IMR-90 (cell line): ENCODE measurements around the gene CDK8. TPM values are rescaled to one million over a fixed set of nuclear protein-coding genes. Genes with fewer than 3 reads are reported as not detected.
A peak's percentile ranks its signal among the peaks of the same experiment; 100 is the strongest.

Experiments
- ATAC-seq: fragments of 200-7000 bp; cut with Tn5 transposase; 2 replicates; pipeline ENCODE4 v1.9.1; 2020; ENCODE audit warnings: low read depth, mild to moderate bottlenecking, moderate library complexity
- Bru-seq: library from RNA; stranded (reverse); fragments of 400-500 nt; gene quantifications from one replicate; lab custom pipeline; 2021; lab: Mats Ljungman, UMichigan
- BruChase-seq, 2 experiments: library from RNA; stranded (reverse); fragments of 400-500 nt; gene quantifications; one replicate each; lab custom pipeline; 2021; lab: Mats Ljungman, UMichigan
- BruUV-seq: library from RNA; stranded (reverse); fragments of 400-500 nt; replicated peaks from 2 replicates; lab custom pipeline; 2021; lab: Mats Ljungman, UMichigan
- CTCF ChIA-PET: fragments of 300-600 bp; formaldehyde crosslinking; extraction: SDS; loops from one replicate; lab custom pipeline; 2021; ENCODE audit warnings: antibody characterized with exemption; lab: Yijun Ruan, JAX
- POLR2A ChIA-PET: fragments of 300-600 bp; sonication (Branson Sonifier 250); formaldehyde crosslinking; loops from one replicate; lab custom pipeline; 2022; ENCODE audit warnings: antibody characterized with exemption; ENCODE audit not compliant: unreplicated experiment; lab: Charles Lee
- DNase-seq: peaks from one replicate; pipeline ENCODE4 v3.0.0; 2013
- H2AFZ ChIP-seq: replicated peaks from 2 replicates; pipeline ENCODE3; 2013; ENCODE audit warnings: low read length, mild to moderate bottlenecking; ENCODE audit not compliant: poor library complexity
- H2AK5ac ChIP-seq: 2 replicates; pipeline ENCODE4 v1.6.1; 2013; ENCODE audit warnings: low read depth, low read length, inconsistent platforms
- H2AK9ac ChIP-seq: replicated peaks from 2 replicates; pipeline ENCODE3; 2013; ENCODE audit warnings: mild to moderate bottlenecking, low read depth, low read length, moderate library complexity; ENCODE audit not compliant: poor library complexity
- H2BK120ac ChIP-seq: 2 replicates; pipeline ENCODE4 v1.6.1; 2013; ENCODE audit warnings: low read depth, low read length, inconsistent platforms
- H2BK15ac ChIP-seq: 3 replicates; pipeline ENCODE4 v1.6.1; 2013; ENCODE audit warnings: low read depth, low read length, inconsistent platforms
- H2BK20ac ChIP-seq: 2 replicates; pipeline ENCODE4 v1.6.1; 2013; ENCODE audit warnings: low read depth, mild to moderate bottlenecking, inconsistent platforms, low read length, moderate library complexity
- H2BK5ac ChIP-seq: 2 replicates; pipeline ENCODE4 v1.6.1; 2013; ENCODE audit warnings: mild to moderate bottlenecking, low read depth, low read length, inconsistent platforms; ENCODE audit not compliant: poor library complexity, severe bottlenecking
- H3K14ac ChIP-seq: replicated peaks from 2 replicates; pipeline ENCODE4 v1.6.1; 2013; ENCODE audit warnings: low read depth, low read length, inconsistent platforms
- H3K18ac ChIP-seq: 2 replicates; pipeline ENCODE4 v1.6.1; 2013; ENCODE audit warnings: low read depth, low read length, control low read depth
- H3K23ac ChIP-seq: 2 replicates; pipeline ENCODE4 v1.6.1; 2013; ENCODE audit warnings: low read depth, low read length, inconsistent platforms
- H3K27ac ChIP-seq: 2 replicates; pipeline ENCODE4 v1.5.1; 2013; ENCODE audit warnings: mild to moderate bottlenecking, control low read depth, low read length; ENCODE audit not compliant: insufficient read depth
- H3K27me3 ChIP-seq: 2 replicates; pipeline ENCODE4 v1.6.1; 2013; ENCODE audit warnings: low read length; ENCODE audit not compliant: control insufficient read depth, insufficient read depth
- H3K36me3 ChIP-seq: 2 replicates; pipeline ENCODE4 v1.6.1; 2013; ENCODE audit warnings: low read length, mixed read lengths; ENCODE audit not compliant: control insufficient read depth, insufficient read depth
- H3K4ac ChIP-seq: 2 replicates; pipeline ENCODE4 v1.6.1; 2013; ENCODE audit warnings: low read depth, low read length, inconsistent platforms
- H3K4me1 ChIP-seq: 2 replicates; pipeline ENCODE4 v1.6.1; 2013; ENCODE audit warnings: low read length, mixed read lengths; ENCODE audit not compliant: control insufficient read depth, insufficient read depth
- H3K4me2 ChIP-seq: 2 replicates; pipeline ENCODE4 v1.6.1; 2013; ENCODE audit warnings: low read depth, mild to moderate bottlenecking, control low read depth, low read length, moderate library complexity
- H3K4me3 ChIP-seq: 2 replicates; pipeline ENCODE4 v1.5.1; 2013; ENCODE audit warnings: low read depth, mild to moderate bottlenecking, control low read depth, low read length, moderate library complexity; ENCODE audit not compliant: insufficient read depth
- H3K56ac ChIP-seq: 2 replicates; pipeline ENCODE4 v1.6.1; 2013; ENCODE audit warnings: low read length, inconsistent platforms; ENCODE audit not compliant: insufficient read depth; ENCODE audit errors: extremely low read depth
- H3K79me1 ChIP-seq, 2 experiments: 2 replicates each; pipeline ENCODE4 v1.6.1; 2013; ENCODE audit warnings: low read length in 2 of 2, inconsistent platforms in 1 of 2, low read depth in 1 of 2
- H3K9ac ChIP-seq: 2 replicates; pipeline ENCODE4 v1.6.1; 2013; ENCODE audit warnings: low read depth, low read length, control low read depth
- H3K9me1 ChIP-seq: 2 replicates; pipeline ENCODE4 v1.6.1; 2013; ENCODE audit warnings: low read length, inconsistent platforms; ENCODE audit not compliant: insufficient read depth
- H3K9me3 ChIP-seq: 2 replicates; pipeline ENCODE4 v1.6.1; 2013; ENCODE audit warnings: low read length; ENCODE audit not compliant: control insufficient read depth, insufficient read depth
- H4K20me1 ChIP-seq: 2 replicates; pipeline ENCODE4 v1.6.1; 2013; ENCODE audit warnings: low read length, inconsistent platforms; ENCODE audit not compliant: insufficient read depth
- H4K5ac ChIP-seq: 2 replicates; pipeline ENCODE4 v1.6.1; 2013; ENCODE audit warnings: mild to moderate bottlenecking, low read depth, low read length, control low read depth
- H4K8ac ChIP-seq, 2 experiments: 2 replicates each; pipeline ENCODE4 v1.6.1; 2013; ENCODE audit warnings: low read depth in 2 of 2, low read length in 2 of 2, control low read depth in 1 of 2, inconsistent platforms in 1 of 2
- H4K91ac ChIP-seq: 2 replicates; pipeline ENCODE4 v1.6.1; 2013; ENCODE audit warnings: low read depth, low read length, inconsistent platforms; ENCODE audit not compliant: insufficient read depth
- CEBPB ChIP-seq: IDR thresholded peaks from 2 replicates; pipeline ENCODE4 v1.6.1; 2012; ENCODE audit warnings: low read depth, low read length, improper control_type of control experiment
- CHD1 ChIP-seq: IDR thresholded peaks from 2 replicates; pipeline ENCODE4 v1.6.1; 2012; ENCODE audit warnings: low read depth, low read length, improper control_type of control experiment
- FOS ChIP-seq: fragments of 150-350 bp; IDR thresholded peaks from 2 replicates; pipeline ENCODE4 v1.6.1; 2016; ENCODE audit warnings: low read depth, low read length
- MAFK ChIP-seq: IDR thresholded peaks from 2 replicates; pipeline ENCODE4 v1.6.1; 2012; ENCODE audit warnings: low read depth, low read length, improper control_type of control experiment
- MAZ ChIP-seq: IDR thresholded peaks from 2 replicates; pipeline ENCODE4 v1.6.1; 2012; ENCODE audit warnings: low read depth, mild to moderate bottlenecking, low read length, improper control_type of control experiment, moderate library complexity, borderline replicate concordance
- MXI1 ChIP-seq: IDR thresholded peaks from 2 replicates; pipeline ENCODE4 v1.6.1; 2012; ENCODE audit warnings: low read depth, mild to moderate bottlenecking, low read length, moderate library complexity, borderline replicate concordance
- NFE2L2 ChIP-seq: fragments of 150-350 bp; IDR thresholded peaks from 2 replicates; pipeline ENCODE4 v1.6.1; 2016; ENCODE audit warnings: low read depth, mild to moderate bottlenecking, low read length
- POLR2A ChIP-seq: IDR thresholded peaks from 2 replicates; pipeline ENCODE4 v1.6.1; 2012; ENCODE audit warnings: mild to moderate bottlenecking, low read depth, low read length
- SMC3 ChIP-seq: fragments of 150-350 bp; IDR thresholded peaks from 2 replicates; pipeline ENCODE4 v1.6.1; 2016; ENCODE audit warnings: low read depth, mild to moderate bottlenecking, antibody characterized with exemption, low read length, moderate library complexity
- WGBS, 2 experiments: methylation state at CpG; one replicate each; pipeline versions ENCODE4 v1.1.5 to v1.1.7; 2013; ENCODE audit warnings: missing lambda C conversion rate in 2 of 2; ENCODE audit not compliant: insufficient read length in 1 of 2; ENCODE audit errors: extremely low coverage in 2 of 2; 5-methylcytosine and 5-hydroxymethylcytosine counted together
- dilution Hi-C: fragments of 300-500 bp; cut with HindIII; formaldehyde crosslinking; loops from one replicate; pipeline ENCODE4 v1.14.3; 2018; ENCODE audit warnings: low sequenced_read_pairs; ENCODE audit not compliant: unreplicated experiment
- in situ Hi-C: fragments of 300-500 bp; cut with MboI; formaldehyde crosslinking; loops from 3 replicates; pipeline ENCODE4 v1.14.3; 2019; ENCODE audit warnings: low sequenced_read_pairs, inconsistent platforms, mixed read lengths
- intact Hi-C: fragments of 100-400 bp; cut with micrococcal nuclease; formaldehyde crosslinking; loops from 2 replicates; pipeline ENCODE4 v1.10.0; 2022
- long read RNA-seq: library from polyadenylated mRNA; unstranded; transcript quantifications from one replicate; pipeline ENCODE4 v2.0.0, GENCODE V29; 2021; ENCODE audit not compliant: unreplicated experiment
- polyA plus RNA-seq, 3 experiments: library from polyadenylated mRNA; depleted of rRNA; stranded (reverse); fragments of >200 nt; gene quantifications; 2 replicates each; pipeline ENCODE4 v1.2.3, GENCODE V29; 2012; ENCODE audit warnings: low replicate concordance in 1 of 3
- total RNA-seq: library from RNA; depleted of rRNA; stranded (reverse); fragments of >200 nt; gene quantifications from 2 replicates; pipeline ENCODE4 v1.2.3, GENCODE V29; 2012; rRNA removed
- TF ChIP-seq, protein P1 (sequence below): fragments of 150-350 bp; IDR thresholded peaks from 2 replicates; pipeline ENCODE4 v1.6.1; 2017; ENCODE audit warnings: mild to moderate bottlenecking, antibody characterized with exemption, low read length, low read depth

CDK8 gene
- total RNA-seq (19.0 and 21.9 TPM in 2 replicates), polyA plus RNA-seq (2012; rRNA removed) (13.5 and 15.4 TPM in 2 replicates), Bru-seq, nascent RNA (percentile 80 among the genes with signal in this experiment), BruChase-seq, experiment 1, labeled RNA remaining after a 6-hour chase (percentile 77 among the genes with signal in this experiment), BruChase-seq, experiment 2, labeled RNA remaining after a 2-hour chase (percentile 83 among the genes with signal in this experiment)
- 4.7 TPM in 2 replicates for polyA plus RNA-seq (2012; cell fraction: cytosol; rRNA removed)
- polyA plus RNA-seq (2012; cell fraction: nucleus; rRNA removed; ENCODE audit: low replicate concordance), result 11.9 and 24.7 TPM in 2 replicates
- long read RNA-seq, transcript CDK8-201 (13 exons, 3,055 nt), result major isoform, 16 of 26 reads
- long read RNA-seq, partial matches to known transcripts, result 3 of 26 reads
- long read RNA-seq, other reads (novel, unspliced or antisense), result 7 of 26 reads

DNA sequence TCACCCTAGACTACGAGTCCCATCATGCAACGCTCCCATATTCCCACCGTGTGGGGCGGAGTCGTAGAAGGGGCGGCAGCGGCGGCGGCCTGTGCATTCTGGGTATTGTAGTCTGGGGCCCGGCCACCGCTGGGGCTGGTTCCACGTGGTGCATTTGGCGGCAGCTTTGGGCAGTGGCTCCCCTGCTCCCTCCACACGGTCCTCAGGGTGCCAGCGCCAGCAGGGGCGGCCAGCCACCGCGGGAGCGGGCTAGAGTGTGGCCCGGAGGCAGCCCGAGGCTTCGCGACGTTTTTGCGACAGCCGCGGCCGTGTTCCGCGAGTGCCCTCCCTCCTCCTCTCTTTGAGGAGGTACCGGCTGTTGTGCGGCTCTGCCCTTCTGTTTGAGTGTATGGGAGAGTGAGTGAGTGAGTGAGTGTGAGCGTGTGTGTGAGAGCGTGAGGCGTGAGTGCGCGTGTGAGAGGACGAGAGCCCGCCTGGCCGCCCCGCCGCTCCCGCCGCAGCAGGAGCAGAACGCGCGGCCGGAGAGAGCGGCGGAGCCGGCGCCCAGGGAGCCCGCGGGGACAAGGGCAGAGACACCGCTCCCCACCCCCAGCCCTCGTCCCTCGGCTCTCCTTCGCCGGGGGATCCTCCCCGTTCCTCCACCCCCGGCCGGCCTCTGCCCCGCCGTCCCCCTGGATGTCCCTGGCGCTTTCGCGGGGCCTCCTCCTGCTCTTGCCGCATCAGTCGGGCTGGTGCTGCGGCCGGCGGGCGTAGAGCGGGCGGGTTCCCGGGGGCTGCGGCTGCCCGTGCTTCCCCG is at the start of gene CDK8:
Gene CDK8 (plus strand): TSS at position 343 of the 796 bp plus-strand sequence. CDS start 513 bp downstream, outside the sequence.
- Histone ChIP-seq H3K14ac (peak within 1 kb of the TSS; percentile 77), H3K27me3 (no peaks in the 10 kb centered on the region), H2BK15ac (no peak within 1 kb of the TSS; the same call in 2 of the 3 replicates), H3K4ac (peak within 1 kb of the TSS; percentile 93), H2AK9ac (peak within 1 kb of the TSS; percentile 94), H3K4me3 (peak within 1 kb of the TSS; percentile 82), H3K9me1 (peaks cover 5% of the 10 kb centered on the region; the same call in 1 of the 2 replicates), H2AK5ac (no peak within 1 kb of the TSS), H4K5ac (peak within 1 kb of the TSS; percentile 91; the same call in 1 of the 2 replicates), H3K27ac (peak within 1 kb of the TSS; percentile 98), H3K4me2 (peak within 1 kb of the TSS; percentile 99), H2AFZ (peak within 1 kb of the TSS; percentile 99), H3K79me1 (peaks cover 3 to 12% of the 10 kb centered on the region in 2 experiments; a peak in 3 of 4 replicates), H2BK5ac (peak within 1 kb of the TSS; percentile 96), H3K9ac (peak within 1 kb of the TSS; percentile 91), H3K18ac (peak within 1 kb of the TSS; percentile 94; the same call in 1 of the 2 replicates), H3K36me3 (no peaks in the 10 kb centered on the region), H2BK20ac (no peak within 1 kb of the TSS), H4K20me1 (peaks cover 13% of the 10 kb centered on the region; the same call in 1 of the 2 replicates), H4K8ac (peak within 1 kb of the TSS; percentile 49 to 98), H3K56ac (peak within 1 kb of the TSS; percentile 74), H2BK120ac (peak within 1 kb of the TSS; percentile 94), H3K4me1 (no peaks in the 10 kb centered on the region), H3K23ac (peak within 1 kb of the TSS; percentile 82), H4K91ac (peak within 1 kb of the TSS; percentile 90; the same call in 1 of the 2 replicates), H3K9me3 (no peaks in the 10 kb centered on the region)
- in situ Hi-C loops, result no loop called here
- POLR2A ChIA-PET, result interaction anchor here (0.6 kb wide), 1 partner anchor 56 kb away, joined by 8 read pairs; no protein-coding TSS in a partner anchor
- BruUV-seq, result no TSS peak
- 0% methylated on average over 10 of the region's 79 CpGs; no CpG with 5 or more reads in 1 of the 2 experiments for WGBS, 2 experiments
- dilution Hi-C loops, result no loop called here
- TF ChIP-seq POLR2A (0 out of 2 replicates have a peak, but pooled peaks have one; percentile 37), MAFK (no peak), SMC3 (no peak), CHD1 (no peak), MXI1 (peak; percentile 68; the same call in 1 of the 2 replicates), CEBPB (no peak), MAZ (peak; percentile 34; the same call in 1 of the 2 replicates), NFE2L2 (no peak), FOS (no peak)
- TF ChIP-seq, protein P1, sequence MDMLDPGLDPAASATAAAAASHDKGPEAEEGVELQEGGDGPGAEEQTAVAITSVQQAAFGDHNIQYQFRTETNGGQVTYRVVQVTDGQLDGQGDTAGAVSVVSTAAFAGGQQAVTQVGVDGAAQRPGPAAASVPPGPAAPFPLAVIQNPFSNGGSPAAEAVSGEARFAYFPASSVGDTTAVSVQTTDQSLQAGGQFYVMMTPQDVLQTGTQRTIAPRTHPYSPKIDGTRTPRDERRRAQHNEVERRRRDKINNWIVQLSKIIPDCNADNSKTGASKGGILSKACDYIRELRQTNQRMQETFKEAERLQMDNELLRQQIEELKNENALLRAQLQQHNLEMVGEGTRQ, result peak; percentile 32; the same call in 1 of the 2 replicates
- ATAC-seq, result peak; percentile 95
- DNase-seq, result peak; percentile 87
- CTCF ChIA-PET, result interaction anchor here (0.6 kb wide), 1 partner anchor 58 kb away, joined by 5 read pairs; no protein-coding TSS in a partner anchor
- intact Hi-C loops, result loop anchor here (1.0 to 10.0 kb wide), 2 partner anchors 241 to 444 kb away; no protein-coding TSS in a partner anchor
